ENCODE data around the gene RIN1.
"Not testable (repeated sequence)": the region's sequence is repeated elsewhere in the genome, so short reads cannot be mapped to it uniquely, and the experiment has no call there.

RIN1 gene

GRCh38 chr11:66334605-66335442 is 1.4 kb downstream of the RIN1 start:
- DNase-seq (ENCODE audit: low spot score): no peak

- DNase-seq (ENCODE audit: low spot score): peak; percentile 44
Measured at GRCh38 chr11:66333896-66334604, 2.2 kb downstream of the RIN1 start.

- DNase-seq (ENCODE audit: low spot score): no peak
Measured at GRCh38 chr11:66333220-66333877, 2.9 kb downstream of the RIN1 start.

- no peak for DNase-seq (ENCODE audit: low spot score)
Measured at GRCh38 chr11:66332371-66333219, 3.6 kb downstream of the RIN1 start.

- no peak for DNase-seq (ENCODE audit: low spot score)
Measured at GRCh38 chr11:66331542-66332370, 4.5 kb downstream of the RIN1 start.

GRCh38 chr11:66330931-66331330 is 5.3 kb downstream of the RIN1 start:
- DNase-seq (ENCODE audit: low spot score): no peak

GRCh38 chr11:66329165-66329673 is 7.0 kb downstream of the RIN1 start:
- no peak for DNase-seq (ENCODE audit: low spot score)

- peak; percentile 80 for DNase-seq (ENCODE audit: low spot score)
Measured at GRCh38 chr11:66328302-66329144, 7.7 kb downstream of the RIN1 start.

- no peak for DNase-seq (ENCODE audit: low spot score)
Measured at GRCh38 chr11:66328031-66328301, 8.3 kb downstream of the RIN1 start.

- DNase-seq (ENCODE audit: low spot score): no peak
Measured at GRCh38 chr11:66327171-66328030, 8.8 kb downstream of the RIN1 start.

- DNase-seq (ENCODE audit: low spot score): no peak
Measured at GRCh38 chr11:66326261-66327111, 9.7 kb downstream of the RIN1 start.

GRCh38 chr11:66325263-66325671 is 11.0 kb downstream of the RIN1 start:
- DNase-seq (ENCODE audit: low spot score): no peak

- no peak for DNase-seq (ENCODE audit: low spot score)
Measured at GRCh38 chr11:66324664-66325063, 11.6 kb downstream of the RIN1 start.

- no peak for DNase-seq (ENCODE audit: low spot score)
Measured at GRCh38 chr11:66323684-66324083, 12.6 kb downstream of the RIN1 start.

- DNase-seq (ENCODE audit: low spot score): no peak
Measured at GRCh38 chr11:66322732-66323427, 13.4 kb downstream of the RIN1 start.

GRCh38 chr11:66321606-66322005 is 14.6 kb downstream of the RIN1 start:
- DNase-seq (ENCODE audit: low spot score): no peak

- DNase-seq (ENCODE audit: low spot score): not testable (repeated sequence)
Measured at GRCh38 chr11:66320748-66321147, 15.5 kb downstream of the RIN1 start.
